Heart left ventricle (tissue), 16 donors: ENCODE data around the gene ZIM2. TPM values are rescaled to one million over a fixed set of nuclear protein-coding genes. Genes with fewer than 3 reads are reported as not detected.
"Not testable (repeated sequence)": the region's sequence is repeated elsewhere in the genome, so short reads cannot be mapped to it uniquely, and the experiment has no call there.

Experiments
- ATAC-seq, 4 donors: fragments of 200-7000 bp; cut with Tn5 transposase; one replicate each; pipeline ENCODE4 v1.9.1; 2020 to 2022; ENCODE audit warnings: moderate library complexity in 4 of 4, mild to moderate bottlenecking in 3 of 4, moderate number of reproducible peaks in 1 of 4
- DNase-seq, 5 donors: peaks; one replicate each; pipeline ENCODE4 v3.0.0-alpha.2; 2020
- H3K27ac ChIP-seq, 12 donors: fragments of 200-600 bp; sonication (generic) in 4 of 12; one replicate each; pipeline versions ENCODE4 v1.5.0 to v1.8.0; 2016 to 2022; ENCODE audit warnings: mild to moderate bottlenecking in 2 of 12
- H3K27me3 ChIP-seq, 9 donors: fragments of 200-600 bp; sonication (generic) in 2 of 9; one replicate each; pipeline versions ENCODE4 v1.5.1 to v1.8.0; 2016 to 2022; ENCODE audit warnings: mild to moderate bottlenecking in 3 of 9
- H3K36me3 ChIP-seq, 9 donors: fragments of 200-600 bp; sonication (generic) in 2 of 9; one replicate each; pipeline versions ENCODE4 v1.5.0 to v1.8.0; 2018 to 2022; ENCODE audit warnings: mild to moderate bottlenecking in 2 of 9
- H3K4me1 ChIP-seq, 12 donors: fragments of 200-600 bp; sonication (generic) in 4 of 12; one replicate each; pipeline versions ENCODE4 v1.5.0 to v1.8.0; 2016 to 2022; ENCODE audit warnings: mild to moderate bottlenecking in 3 of 12
- H3K4me3 ChIP-seq, 12 donors: fragments of 200-600 bp; sonication (generic) in 4 of 12; one replicate each; pipeline versions ENCODE4 v1.5.0 to v1.8.0; 2017 to 2022; ENCODE audit warnings: mild to moderate bottlenecking in 9 of 12, moderate library complexity in 4 of 12
- H3K9me3 ChIP-seq, 12 donors: fragments of 200-600 bp; sonication (generic) in 4 of 12; one replicate each; pipeline versions ENCODE4 v1.5.0 to v1.8.0; 2016 to 2022; ENCODE audit warnings: mild to moderate bottlenecking in 1 of 12
- POLR2A ChIP-seq, 2 donors: fragments of 450-650 bp; IDR thresholded peaks; one replicate each; pipeline ENCODE4 v1.6.1; 2017; ENCODE audit warnings: antibody characterized with exemption in 2 of 2, mild to moderate bottlenecking in 2 of 2, moderate library complexity in 2 of 2
- WGBS, 4 donors: extraction: QIAGEN DNeasy Blood & Tissue Kit in 2 of 4; methylation state at CpG; one replicate each; pipeline versions ENCODE4 v1.1.5 to v1.1.7; 2013 to 2018; 5-methylcytosine and 5-hydroxymethylcytosine counted together
- intact Hi-C, 10 donors: fragments of 100-400 bp; cut with DNase I; formaldehyde crosslinking; loops; one replicate each; pipeline versions ENCODE4 v1.11.1 to v1.14.2; 2022
- polyA plus RNA-seq, 2 donors: library from polyadenylated mRNA; stranded (reverse); fragments of 200-250 nt; gene quantifications; one replicate each; pipeline ENCODE4 v1.2.3, GENCODE V29; 2013
- total RNA-seq, 9 donors: library from RNA; depleted of rRNA in 2 of 9; stranded (reverse); fragments of >200 nt in 2 of 9; fragmentation: NEBNext Ultra II Directional in 3 of 9; extraction: Animal tissue kit (Norgen Biotek cat#: 25700) in 3 of 9; gene quantifications; one replicate each; pipeline versions ENCODE4 v1.1.0 to v1.2.4, GENCODE V29; 2016 to 2023
- TF ChIP-seq, protein P1 (sequence below), 12 donors: fragments of 200-600 bp; sonication (generic) in 4 of 12; IDR thresholded peaks; one replicate each; pipeline versions ENCODE4 v1.5.0 to v1.8.0; 2018 to 2022; ENCODE audit warnings: antibody characterized with exemption in 12 of 12, mild to moderate bottlenecking in 5 of 12
- donor health status: ischemic (EF 13 %, LVEDD 7.1; RV severe dilation, severe dysfunction).
- donor health status: healthy with polysubstance abuse.
- donor health status: DM: no; HTN: yes; CAD: no.
- donor health status: DM: no; HTN: no; CAD: no.
- donor health status: ischemic (EF 25% LVEDD 6.9; RV normal size, moderate dysfunction).
- donor health status: ischemic (EF 25% LVEDD 5.7; RV mildly dilated, moderate dysfunction).
- donor health status: healthy.
- donor health status: DM: yes; HTN: yes; CAD: no.
- donor health status: ischemic (EF 35%, LVEDD 5.7; RV mildly dilated, moderate dysfunction).
- donor health status: nonischemic (EF 11% LVEDD 7.7; RV severe dilation, severe dysfunction).
- donor health status: DM: yes; HTN: yes; CAD: no.
- donor health status: PGD.
- donor health status: ischemic (EF 29% LVEDD 5.4; RV normal size, mild dysfunction).
- donor health status: nonischemic (EF 23%, LVEDD 6.1; RV moderate dilation, normal function).

Gene ZIM2
- total and polyA plus RNA-seq, 11 donors = 0.16 to 0.26 (median 0.20) TPM; not detected in 7

DNA sequence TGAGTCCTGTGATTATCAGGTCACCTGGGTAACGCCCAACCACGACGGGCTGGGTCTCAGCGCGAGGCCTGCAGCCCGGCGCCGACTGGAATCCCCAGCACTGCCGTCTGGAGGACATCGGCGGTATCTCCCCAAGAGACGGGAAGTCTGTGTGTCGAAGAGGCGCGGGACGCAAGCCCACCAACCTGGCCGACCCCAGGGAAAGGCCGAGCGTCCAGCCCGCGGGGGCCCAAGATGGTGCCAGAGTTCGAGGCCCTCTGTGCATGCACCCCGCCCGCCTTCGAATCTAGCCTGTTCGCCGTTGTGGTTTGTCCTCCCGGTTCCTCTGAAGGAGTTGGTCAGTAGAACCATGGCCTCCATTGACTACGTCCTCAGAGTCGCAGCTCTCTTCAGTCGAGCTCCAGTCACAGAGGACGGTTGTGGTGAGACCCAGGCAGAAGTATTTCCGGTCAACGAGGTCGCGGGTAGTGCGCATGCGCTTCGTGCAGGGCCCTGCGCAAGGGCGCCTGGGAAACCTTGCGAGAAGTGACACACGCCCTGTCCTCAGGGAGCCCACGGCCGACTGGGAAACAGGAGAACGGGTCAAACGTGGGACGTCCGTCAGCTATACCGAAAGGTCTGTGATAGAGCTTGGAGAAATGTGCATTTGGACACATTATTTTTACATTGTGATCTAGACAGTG, 24.1 kb upstream of the ZIM2 start:
- ATAC-seq (peak in 1 of 4 donors; percentile 44), DNase-seq (no peak)
- Histone ChIP-seq H3K27me3 (peaks cover 0 to 15% (median 0%) of the 10 kb centered on the region in 9 donors), H3K9me3 (peaks cover 0 to 10% (median 0%) of the 10 kb centered on the region in 12 donors), H3K27ac (no peak overlapping the region), H3K4me1 (no peaks in the 10 kb centered on the region), H3K4me3 (no peak overlapping the region), H3K36me3 (no peaks in the 10 kb centered on the region)
- TF ChIP-seq, protein P1, sequence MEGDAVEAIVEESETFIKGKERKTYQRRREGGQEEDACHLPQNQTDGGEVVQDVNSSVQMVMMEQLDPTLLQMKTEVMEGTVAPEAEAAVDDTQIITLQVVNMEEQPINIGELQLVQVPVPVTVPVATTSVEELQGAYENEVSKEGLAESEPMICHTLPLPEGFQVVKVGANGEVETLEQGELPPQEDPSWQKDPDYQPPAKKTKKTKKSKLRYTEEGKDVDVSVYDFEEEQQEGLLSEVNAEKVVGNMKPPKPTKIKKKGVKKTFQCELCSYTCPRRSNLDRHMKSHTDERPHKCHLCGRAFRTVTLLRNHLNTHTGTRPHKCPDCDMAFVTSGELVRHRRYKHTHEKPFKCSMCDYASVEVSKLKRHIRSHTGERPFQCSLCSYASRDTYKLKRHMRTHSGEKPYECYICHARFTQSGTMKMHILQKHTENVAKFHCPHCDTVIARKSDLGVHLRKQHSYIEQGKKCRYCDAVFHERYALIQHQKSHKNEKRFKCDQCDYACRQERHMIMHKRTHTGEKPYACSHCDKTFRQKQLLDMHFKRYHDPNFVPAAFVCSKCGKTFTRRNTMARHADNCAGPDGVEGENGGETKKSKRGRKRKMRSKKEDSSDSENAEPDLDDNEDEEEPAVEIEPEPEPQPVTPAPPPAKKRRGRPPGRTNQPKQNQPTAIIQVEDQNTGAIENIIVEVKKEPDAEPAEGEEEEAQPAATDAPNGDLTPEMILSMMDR (IDR thresholded peaks at IDR 0.05) = no peak
- TF ChIP-seq POLR2A (IDR thresholded peaks at IDR 0.05) = no peak
- intact Hi-C loops = no loop called here
- WGBS, 4 donors = 49 to 61% (median 53%) methylated on average over 44 to 50 of the region's 50 CpGs

DNA sequence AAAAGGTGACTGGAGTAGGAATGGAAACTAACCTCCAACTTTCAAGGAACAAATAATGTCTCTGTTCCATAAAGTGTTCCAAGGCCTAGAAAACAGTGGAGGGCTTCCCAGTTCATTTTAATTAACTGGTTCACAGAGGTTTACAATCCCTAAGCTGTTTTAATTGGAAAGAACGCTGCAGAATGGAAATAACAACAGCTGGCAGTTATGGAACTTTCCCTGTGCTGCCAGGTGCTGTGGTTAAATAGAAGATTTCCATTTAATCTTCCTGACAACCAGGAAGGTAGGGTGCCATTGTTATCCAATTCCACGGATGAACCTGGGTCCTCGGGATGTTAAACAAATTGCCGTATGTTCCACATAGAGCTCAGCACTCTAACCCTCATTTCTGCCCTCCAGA, 22.2 kb upstream of the ZIM2 start:
- H3K4me3 ChIP-seq = no peak overlapping the region
- no peak for ATAC-seq
- no peak overlapping the region for H3K27ac ChIP-seq
- H3K9me3 ChIP-seq = peaks cover 0 to 5% (median 0%) of the 10 kb centered on the region in 12 donors
- TF ChIP-seq, protein P1 (IDR thresholded peaks at IDR 0.05) = no peak
- no peak for TF ChIP-seq POLR2A (IDR thresholded peaks at IDR 0.05)
- H3K36me3 ChIP-seq = no peaks in the 10 kb centered on the region
- H3K27me3 ChIP-seq = peaks cover 0 to 19% (median 0%) of the 10 kb centered on the region in 9 donors
- no peaks in the 10 kb centered on the region for H3K4me1 ChIP-seq
- WGBS, 4 donors = 88 to 92% (median 91%) methylated on average over 4 of the region's 4 CpGs
- no peak for DNase-seq
- intact Hi-C loops = no loop called here

DNA sequence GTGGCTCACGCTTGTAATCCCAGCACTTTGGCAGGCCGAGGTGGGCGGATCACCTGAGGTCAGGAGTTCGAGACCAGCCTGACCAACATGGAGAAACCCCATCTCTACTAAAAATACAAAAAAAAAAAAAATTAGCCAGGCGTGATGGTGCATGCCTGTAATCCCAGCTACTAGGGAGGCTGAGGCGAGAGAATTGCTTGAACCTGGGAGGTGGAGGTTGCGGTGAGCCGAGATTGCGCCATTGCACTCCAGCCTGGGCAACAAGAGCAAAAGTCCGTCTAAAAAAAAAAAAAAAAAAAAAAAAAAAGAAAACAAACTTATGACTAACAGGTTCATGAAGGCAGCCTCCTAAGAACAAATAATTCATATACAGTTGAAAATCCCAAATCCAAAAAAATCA, 19.9 kb upstream of the ZIM2 start:
- not testable (repeated sequence) for H3K4me3 ChIP-seq, H3K36me3 ChIP-seq, ATAC-seq

DNA sequence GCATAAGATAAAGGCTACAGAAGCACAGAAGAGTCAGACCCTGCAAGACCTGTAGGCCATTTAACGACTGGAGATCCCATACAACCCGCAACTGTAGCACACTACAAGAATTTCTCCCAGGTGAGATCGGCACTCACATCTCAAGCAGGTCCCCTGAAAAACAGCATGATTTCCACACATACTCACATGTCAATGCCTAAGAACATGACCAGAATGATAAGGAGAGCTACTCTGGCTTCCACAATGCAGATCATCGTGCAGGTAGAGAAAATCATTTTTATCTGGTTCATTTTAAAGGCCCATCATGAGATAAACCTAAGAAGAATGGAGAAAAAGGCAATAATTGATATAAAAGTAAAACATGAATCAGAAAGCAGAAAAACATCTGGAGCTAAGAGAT, 17.5 kb upstream of the ZIM2 start:
- no peaks in the 10 kb centered on the region for H3K36me3 ChIP-seq
- DNase-seq (no peak), ATAC-seq (no peak)
- no peak overlapping the region for H3K4me3 ChIP-seq
- peaks cover 0 to 5% (median 0%) of the 10 kb centered on the region in 12 donors for H3K9me3 ChIP-seq
- WGBS, 4 donors = 77 to 89% (median 81%) methylated on average over 4 of the region's 4 CpGs
- intact Hi-C loops = no loop called here
- TF ChIP-seq POLR2A (IDR thresholded peaks at IDR 0.05) = no peak
- TF ChIP-seq, protein P1 (IDR thresholded peaks at IDR 0.05) = no peak
- H3K27ac ChIP-seq = no peak overlapping the region
- H3K4me1 ChIP-seq = no peaks in the 10 kb centered on the region
- peaks cover 0 to 10% (median 0%) of the 10 kb centered on the region in 9 donors for H3K27me3 ChIP-seq

More for the DNA sequence above, 19.9 kb upstream of the ZIM2 start:
- intact Hi-C loops, H3K27ac ChIP-seq, DNase-seq, H3K4me1 ChIP-seq, H3K9me3 ChIP-seq: not testable (repeated sequence)
- H3K27me3 ChIP-seq = peaks cover 0 to 19% (median 4%) of the 10 kb centered on the region in 9 donors
- 87 to 95% (median 89%) methylated on average over 10 of the region's 10 CpGs for WGBS, 4 donors
